ENCODE results near the gene DAND5. TPM values are rescaled to one million over a fixed set of nuclear protein-coding genes. Genes with fewer than 3 reads are reported as not detected.

DAND5 gene
- 0.32 TPM for polyA plus RNA-seq (2012; ENCODE audit: missing spikeins)

DNA sequence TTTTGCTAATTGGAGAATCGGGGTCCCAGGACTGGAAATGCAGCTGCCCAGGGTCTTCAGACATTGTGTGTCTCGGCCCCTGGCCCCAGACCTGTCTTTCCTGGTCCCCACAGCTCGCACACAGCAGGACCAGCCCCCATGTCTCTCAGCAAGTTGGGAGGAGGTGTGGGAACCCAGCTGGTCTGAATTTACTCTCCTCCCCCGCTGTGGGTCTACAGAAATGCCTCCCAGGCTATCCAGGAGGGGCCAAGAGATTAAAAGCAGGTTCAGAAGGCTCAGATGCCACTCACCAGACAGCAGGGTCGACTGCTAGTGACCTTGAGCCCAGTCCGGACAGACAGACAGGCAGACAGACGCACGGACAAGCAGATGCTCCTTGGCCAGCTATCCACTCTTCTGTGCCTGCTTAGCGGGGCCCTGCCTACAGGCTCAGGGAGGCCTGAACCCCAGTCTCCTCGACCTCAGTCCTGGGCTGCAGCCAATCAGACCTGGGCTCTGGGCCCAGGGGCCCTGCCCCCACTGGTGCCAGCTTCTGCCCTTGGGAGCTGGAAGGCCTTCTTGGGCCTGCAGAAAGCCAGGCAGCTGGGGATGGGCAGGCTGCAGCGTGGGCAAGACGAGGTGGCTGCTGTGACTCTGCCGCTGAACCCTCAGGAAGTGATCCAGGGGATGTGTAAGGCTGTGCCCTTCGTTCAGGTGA lies at the start of gene DAND5:
DAND5 (plus strand) TSS at position 285 of the 697 bp plus-strand sequence; CDS start at position 370, 85 bp downstream.
- DNase-seq (ENCODE audit: insufficient read length) (no peak), FAIRE-seq (no peak)
- TF ChIP-seq POLR2AphosphoS5 (IDR thresholded peaks at IDR 0.05; ENCODE audit: low read depth, low read length) (no peak), POLR2A (IDR thresholded peaks at IDR 0.05; ENCODE audit: low read depth, low read length) (no peak), TAF1 (IDR thresholded peaks at IDR 0.05; ENCODE audit: borderline replicate concordance, low read depth, low read length) (no peak)

DNA sequence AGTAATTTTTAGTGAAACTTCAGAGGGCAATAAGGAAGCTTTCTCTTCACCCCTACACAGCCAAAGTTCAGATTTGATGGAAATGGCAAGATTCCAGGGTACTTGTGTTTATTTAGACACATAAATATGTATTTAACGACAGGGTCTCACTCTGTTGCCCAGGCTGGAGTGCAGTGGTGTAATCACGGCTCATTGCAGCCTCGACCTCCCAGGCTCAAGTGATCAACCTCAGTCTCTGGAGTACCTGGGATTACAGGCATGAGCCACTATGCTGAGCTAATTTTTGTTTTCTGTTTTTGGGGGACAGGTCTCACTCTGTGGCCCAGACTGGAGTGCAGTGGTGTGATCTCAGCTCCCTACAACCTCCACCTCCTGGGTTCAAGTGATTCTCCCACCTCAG lies 48.3 kb upstream of the DAND5 start:
- no peak for TF ChIP-seq TAF1 (IDR thresholded peaks at IDR 0.05; ENCODE audit: borderline replicate concordance, low read depth, low read length)
- no peak for TF ChIP-seq POLR2A (IDR thresholded peaks at IDR 0.05; ENCODE audit: low read depth, low read length)
- no peak for TF ChIP-seq POLR2AphosphoS5 (IDR thresholded peaks at IDR 0.05; ENCODE audit: low read depth, low read length)
- no peak for DNase-seq (ENCODE audit: insufficient read length)
- no peak for FAIRE-seq

GRCh38 chr19:12922959-12923358 lies 46.4 kb upstream of the DAND5 start:
- no peak for TF ChIP-seq POLR2A (IDR thresholded peaks at IDR 0.05; ENCODE audit: low read depth, low read length)
- no peak for TF ChIP-seq TAF1 (IDR thresholded peaks at IDR 0.05; ENCODE audit: borderline replicate concordance, low read depth, low read length)
- no peak for TF ChIP-seq POLR2AphosphoS5 (IDR thresholded peaks at IDR 0.05; ENCODE audit: low read depth, low read length)
- DNase-seq (ENCODE audit: insufficient read length) (no peak), FAIRE-seq (no peak)

DNA sequence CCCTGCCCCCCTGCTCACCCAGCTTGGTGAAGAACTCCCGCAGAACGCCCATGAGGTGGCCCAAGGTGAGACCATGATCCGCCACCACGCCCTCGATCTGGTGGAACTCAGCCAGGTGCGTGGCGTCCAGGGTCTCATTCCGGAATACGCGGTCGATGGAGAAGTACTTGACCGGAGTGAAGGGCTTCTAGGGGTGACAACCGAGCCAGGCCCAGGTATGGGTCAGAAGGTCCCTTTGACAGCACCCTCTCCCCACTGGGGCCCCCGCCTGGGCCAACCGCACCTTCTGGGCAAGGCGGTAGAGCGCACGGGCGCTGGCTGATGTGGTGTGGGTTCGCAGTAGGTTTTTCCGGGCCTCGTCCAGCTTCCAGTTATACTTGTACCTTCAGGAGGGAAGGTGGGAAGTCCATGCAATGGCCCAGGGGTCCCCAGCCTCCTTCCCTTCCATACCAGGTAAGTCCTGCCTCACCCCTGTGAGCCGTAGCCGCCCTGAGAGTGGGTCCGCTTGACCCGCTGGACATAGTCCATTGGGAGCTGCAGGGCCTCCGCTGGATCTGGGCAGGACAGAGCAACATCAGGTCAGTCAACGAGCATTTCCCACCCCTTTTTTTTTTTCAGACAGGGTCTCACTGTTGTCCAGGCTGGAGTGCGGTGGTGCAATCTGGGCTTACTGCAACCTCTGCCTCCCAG lies 44.6 kb upstream of the DAND5 start:
- no peak for TF ChIP-seq POLR2A (IDR thresholded peaks at IDR 0.05; ENCODE audit: low read depth, low read length)
- TF ChIP-seq TAF1 (IDR thresholded peaks at IDR 0.05; ENCODE audit: borderline replicate concordance, low read depth, low read length), result no peak
- TF ChIP-seq POLR2AphosphoS5 (IDR thresholded peaks at IDR 0.05; ENCODE audit: low read depth, low read length), result no peak
- FAIRE-seq, result no peak

GRCh38 chr19:12930002-12930645 lies 39.3 kb upstream of the DAND5 start:
- FAIRE-seq (no peak), DNase-seq (ENCODE audit: insufficient read length) (no peak)
- TF ChIP-seq POLR2AphosphoS5 (IDR thresholded peaks at IDR 0.05; ENCODE audit: low read depth, low read length) (0 out of 2 replicates have a peak, but pooled peaks have one; percentile 9), POLR2A (IDR thresholded peaks at IDR 0.05; ENCODE audit: low read depth, low read length) (no peak)

More for the DNA sequence above, 44.6 kb upstream of the DAND5 start:
- DNase-seq (ENCODE audit: insufficient read length), result no peak

GRCh38 chr19:12932392-12933286 lies 36.7 kb upstream of the DAND5 start:
- TF ChIP-seq TAF1 (IDR thresholded peaks at IDR 0.05; ENCODE audit: borderline replicate concordance, low read depth, low read length) (no peak), POLR2A (IDR thresholded peaks at IDR 0.05; ENCODE audit: low read depth, low read length) (no peak), POLR2AphosphoS5 (IDR thresholded peaks at IDR 0.05; ENCODE audit: low read depth, low read length) (no peak)
- DNase-seq (ENCODE audit: insufficient read length) (no peak), FAIRE-seq (no peak)

DNA sequence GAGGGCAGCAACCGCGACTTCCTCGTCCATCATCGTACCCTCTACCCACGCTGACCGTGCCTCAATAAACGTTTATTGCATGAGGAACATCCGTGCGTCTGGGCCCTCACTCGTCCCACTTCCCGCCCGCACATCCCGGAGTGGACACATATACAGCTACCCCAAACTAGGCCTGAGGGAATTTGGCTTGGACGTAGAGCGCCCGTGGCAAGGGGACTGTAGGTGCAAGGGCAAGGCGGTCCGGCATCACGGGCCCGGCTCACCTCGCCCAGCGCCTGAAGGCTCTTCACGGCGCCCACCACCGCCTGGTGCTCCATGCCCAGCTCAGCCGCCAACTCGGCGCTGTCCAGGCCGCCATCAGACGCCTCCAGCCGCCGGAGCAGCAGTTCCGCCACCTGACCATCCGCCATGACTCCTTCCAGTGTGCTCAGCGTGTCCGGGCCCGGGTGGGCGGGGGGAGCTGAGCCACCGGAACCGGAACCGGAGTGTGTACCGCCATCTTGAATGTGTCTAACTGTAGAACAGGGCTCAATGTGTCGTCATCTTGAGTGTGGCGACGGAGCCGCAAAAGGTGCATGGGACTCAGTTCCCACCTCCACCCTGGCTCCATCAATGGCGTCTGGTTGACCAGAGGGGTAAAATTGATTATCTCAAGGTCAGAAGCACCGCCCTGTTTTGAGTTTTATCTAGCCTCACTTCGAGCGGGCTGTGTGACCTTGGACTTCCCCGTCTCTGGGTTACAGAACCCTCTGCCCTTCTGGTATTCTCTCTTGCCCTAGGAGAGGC lies 35.9 kb upstream of the DAND5 start, which contains the start of gene FARSA:
FARSA (minus strand) TSS at position 425 of the 786 bp plus-strand sequence; CDS start at position 410, 15 bp downstream.
- TF ChIP-seq POLR2A (IDR thresholded peaks at IDR 0.05; ENCODE audit: low read depth, low read length), result peak; percentile 96
- TF ChIP-seq TAF1 (IDR thresholded peaks at IDR 0.05; ENCODE audit: borderline replicate concordance, low read depth, low read length), result peak; percentile 93
- TF ChIP-seq POLR2AphosphoS5 (IDR thresholded peaks at IDR 0.05; ENCODE audit: low read depth, low read length), result peak; percentile 96
- peak; percentile 91 for DNase-seq (ENCODE audit: insufficient read length)
- FAIRE-seq, result peak; percentile 96

GRCh38 chr19:12935071-12935470 lies 34.3 kb upstream of the DAND5 start:
- TF ChIP-seq POLR2AphosphoS5 (IDR thresholded peaks at IDR 0.05; ENCODE audit: low read depth, low read length) (no peak), POLR2A (IDR thresholded peaks at IDR 0.05; ENCODE audit: low read depth, low read length) (no peak), TAF1 (IDR thresholded peaks at IDR 0.05; ENCODE audit: borderline replicate concordance, low read depth, low read length) (no peak)
- FAIRE-seq, result no peak
- no peak for DNase-seq (ENCODE audit: insufficient read length)

GRCh38 chr19:12936582-12936981 lies 32.8 kb upstream of the DAND5 start:
- no peak for DNase-seq (ENCODE audit: insufficient read length)
- TF ChIP-seq TAF1 (IDR thresholded peaks at IDR 0.05; ENCODE audit: borderline replicate concordance, low read depth, low read length) (no peak), POLR2AphosphoS5 (IDR thresholded peaks at IDR 0.05; ENCODE audit: low read depth, low read length) (no peak)
- no peak for FAIRE-seq

Data from GM12892 (cell line).